Mesothelial cell of epicardium (in vitro differentiated cells): Measurements from ENCODE around the gene KHDC3L. TPM values are rescaled to one million over a fixed set of nuclear protein-coding genes. Genes with fewer than 3 reads are reported as not detected.

Source experiments
- DNase-seq, 2 experiments: peaks; one replicate each; pipeline ENCODE4 v3.0.0; 2021; ENCODE audit warnings: low spot score in 2 of 2; ENCODE audit not compliant: unreplicated experiment in 2 of 2
- H3K27ac Mint-ChIP-seq: 2 replicates; pipeline ENCODE4 v1.8.0; 2021; ENCODE audit warnings: mixed read lengths
- H3K27me3 Mint-ChIP-seq: 2 replicates; pipeline ENCODE4 v1.8.0; 2021; ENCODE audit warnings: low read depth, mixed read lengths
- H3K36me3 Mint-ChIP-seq: 2 replicates; pipeline ENCODE4 v1.8.0; 2021; ENCODE audit warnings: mixed read lengths
- H3K4me1 Mint-ChIP-seq: 2 replicates; pipeline ENCODE4 v1.8.0; 2021; ENCODE audit warnings: mixed read lengths
- H3K4me3 Mint-ChIP-seq: 2 replicates; pipeline ENCODE4 v1.8.0; 2021; ENCODE audit warnings: mild to moderate bottlenecking, moderate library complexity, mixed read lengths
- H3K9me3 Mint-ChIP-seq: 2 replicates; pipeline ENCODE4 v1.8.0; 2021; ENCODE audit warnings: mixed read lengths
- CTCF ChIP-seq: fragments of 200-600 bp; sonication (generic); IDR thresholded peaks from one replicate; pipeline ENCODE4 v1.5.0; 2021; ENCODE audit warnings: antibody characterized with exemption; ENCODE audit not compliant: unreplicated experiment
- total RNA-seq: library from RNA; stranded (reverse); gene quantifications from 3 replicates; pipeline ENCODE4 v1.2.1, GENCODE V29; 2021

Gene KHDC3L
- total RNA-seq, 1 donor from 2014 or later: not detected

- no peak for DNase-seq
- Mint-ChIP-seq H3K27me3 (peaks cover 63% of the 10 kb centered on the region), H3K4me1 (peaks cover 3% of the 10 kb centered on the region), H3K27ac (no peak overlapping the region), H3K4me3 (no peak overlapping the region), H3K9me3 (no peaks in the 10 kb centered on the region), H3K36me3 (no peaks in the 10 kb centered on the region)
- no peak for TF ChIP-seq CTCF
Observed at GRCh38 chr6:73348550-73349204, 13.8 kb upstream of the KHDC3L start.

- no peak for TF ChIP-seq CTCF
- Mint-ChIP-seq H3K4me3 (no peak overlapping the region), H3K27ac (no peak overlapping the region), H3K4me1 (no peaks in the 10 kb centered on the region), H3K27me3 (peaks cover 61% of the 10 kb centered on the region), H3K9me3 (no peaks in the 10 kb centered on the region), H3K36me3 (no peaks in the 10 kb centered on the region)
- no peak for DNase-seq
Observed at GRCh38 chr6:73349311-73349710, 13.1 kb upstream of the KHDC3L start.

GRCh38 chr6:73353636-73354593 is 8.5 kb upstream of the KHDC3L start, which contains the start of gene DPPA5:
Gene DPPA5 (minus strand): TSS chr6:73354276. CDS start chr6:73354225, 51 bp downstream.
- H3K4me1 Mint-ChIP-seq: no peaks in the 10 kb centered on the region
- H3K27ac Mint-ChIP-seq: no peak within 1 kb of the TSS
- peaks cover 35% of the 10 kb centered on the region for H3K27me3 Mint-ChIP-seq
- no peaks in the 10 kb centered on the region for H3K9me3 Mint-ChIP-seq
- no peak within 1 kb of the TSS for H3K4me3 Mint-ChIP-seq
- no peak for TF ChIP-seq CTCF
- no peak for DNase-seq
- H3K36me3 Mint-ChIP-seq: no peaks in the 10 kb centered on the region

DNA sequence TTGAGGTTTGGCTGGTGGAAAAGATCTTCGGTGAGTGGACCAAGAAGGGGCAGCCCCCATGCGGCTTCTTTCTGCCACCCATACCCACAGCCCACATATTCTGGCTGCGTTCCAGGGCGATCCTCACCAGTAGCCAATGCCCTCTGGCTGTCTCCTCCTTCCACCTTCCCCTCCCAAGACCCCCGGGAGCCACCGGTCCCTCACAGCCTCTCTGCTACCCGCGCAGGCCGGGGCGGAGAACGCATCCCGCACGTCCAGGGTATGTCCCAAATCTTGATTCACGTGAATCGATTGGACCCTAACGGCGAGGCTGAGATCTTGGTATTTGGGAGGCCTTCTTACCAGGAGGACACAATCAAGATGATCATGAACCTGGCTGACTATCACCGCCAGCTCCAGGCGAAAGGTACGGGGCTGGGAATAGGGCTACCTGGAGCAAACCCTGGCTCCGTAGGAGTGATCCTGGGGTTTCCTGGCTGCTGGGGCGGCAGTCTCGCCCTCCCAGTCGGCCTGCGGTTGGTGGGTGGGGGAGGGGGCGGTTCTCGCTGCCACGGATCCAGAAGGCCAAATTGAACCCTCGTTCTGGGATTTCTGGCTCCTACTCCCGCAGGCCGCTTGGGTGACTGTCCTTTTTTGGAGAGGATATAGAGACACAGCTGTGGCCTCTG is 545 bp downstream of the KHDC3L start:
- Mint-ChIP-seq H3K4me1 (no peaks in the 10 kb centered on the region), H3K27me3 (no peaks in the 10 kb centered on the region), H3K27ac (no peak overlapping the region), H3K4me3 (no peak overlapping the region), H3K9me3 (no peaks in the 10 kb centered on the region), H3K36me3 (no peaks in the 10 kb centered on the region)
- no peak for DNase-seq
- TF ChIP-seq CTCF: no peak

GRCh38 chr6:73363537-73363875 is 1.0 kb downstream of the KHDC3L start:
- no peaks in the 10 kb centered on the region for H3K27me3 Mint-ChIP-seq
- no peaks in the 10 kb centered on the region for H3K36me3 Mint-ChIP-seq
- H3K4me1 Mint-ChIP-seq: no peaks in the 10 kb centered on the region
- no peak overlapping the region for H3K27ac Mint-ChIP-seq
- DNase-seq: no peak
- H3K4me3 Mint-ChIP-seq: no peak overlapping the region
- no peak for TF ChIP-seq CTCF
- no peaks in the 10 kb centered on the region for H3K9me3 Mint-ChIP-seq
